Kidney (tissue), 14 donors: ENCODE measurements around the gene JPT1. TPM values are rescaled to one million over a fixed set of nuclear protein-coding genes. Genes with fewer than 3 reads are reported as not detected.
A peak's percentile ranks its signal among the peaks of the same experiment; 100 is the strongest.

Experiments
- DNase-seq, 5 donors: peaks; one replicate each; pipeline ENCODE4 v3.0.0-alpha.2; 2013 to 2020
- FAIRE-seq: peaks from 2 replicates; lab custom pipeline; 2012; peaks lifted over from hg19 to GRCh38; lab: Jason Lieb, UNC
- H3K27ac ChIP-seq, 2 donors: one replicate each; pipeline ENCODE4 v1.7.0; 2013; ENCODE audit warnings: low read depth in 2 of 2, low read length in 2 of 2, inconsistent platforms in 1 of 2
- H3K27me3 ChIP-seq: one replicate; pipeline ENCODE4 v1.7.1; 2013; ENCODE audit warnings: low read length, inconsistent platforms; ENCODE audit not compliant: control insufficient read depth, insufficient read depth
- H3K36me3 ChIP-seq, 3 donors: one replicate each; pipeline versions ENCODE4 v1.7.0 to v1.7.1; 2013; ENCODE audit warnings: low read length in 3 of 3, control low read depth in 1 of 3, inconsistent platforms in 1 of 3; ENCODE audit not compliant: insufficient read depth in 3 of 3, control insufficient read depth in 2 of 3
- H3K4me1 ChIP-seq, 3 donors: one replicate each; pipeline versions ENCODE4 v1.7.0 to v1.7.1; 2013; ENCODE audit warnings: low read length in 3 of 3, inconsistent platforms in 1 of 3, low read depth in 1 of 3; ENCODE audit not compliant: control insufficient read depth in 2 of 3, insufficient read depth in 2 of 3
- H3K4me3 ChIP-seq, 3 donors: one replicate each; pipeline versions ENCODE4 v1.7.0 to v1.8.1; 2013; ENCODE audit warnings: low read length in 3 of 3, control low read depth in 1 of 3, inconsistent platforms in 1 of 3
- H3K9ac ChIP-seq, 3 donors: one replicate each; pipeline versions ENCODE4 v1.7.0 to v1.7.1; 2013; ENCODE audit warnings: low read length in 3 of 3, control low read depth in 1 of 3, inconsistent platforms in 1 of 3
- H3K9me3 ChIP-seq, 3 donors: one replicate each; pipeline versions ENCODE4 v1.7.0 to v1.7.1; 2013; ENCODE audit warnings: low read length in 3 of 3, control low read depth in 1 of 3, inconsistent platforms in 1 of 3; ENCODE audit not compliant: control insufficient read depth in 2 of 3, insufficient read depth in 1 of 3
- CTCF ChIP-seq: IDR thresholded peaks from 3 replicates; pipeline ENCODE4 v1.5.1; 2012; ENCODE audit warnings: mild to moderate bottlenecking, moderate library complexity, borderline replicate concordance; ENCODE audit not compliant: insufficient read depth; ENCODE audit errors: extremely low read depth
- intact Hi-C: fragments of 100-400 bp; cut with DNase I; formaldehyde crosslinking; loops from one replicate; pipeline ENCODE4 v1.11.1; 2022
- polyA plus RNA-seq: library from polyadenylated mRNA; stranded (reverse); fragments of 350-450 nt; fragmentation: Illumina TruSeq; extraction: RNeasy Lipid Tissue Mini Kit (QIAGEN cat#74804); gene quantifications from one replicate; pipeline ENCODE4 v1.2.3, GENCODE V29; 2014; ENCODE audit warnings: low read depth, low replicate concordance; ENCODE audit not compliant: insufficient read depth
- total RNA-seq: library from RNA; stranded (reverse); fragmentation: NEBNext Ultra II Directional; extraction: Animal tissue kit (Norgen Biotek cat#: 25700); gene quantifications from one replicate; pipeline ENCODE4 v1.2.1, GENCODE V29; 2021
- donor health status: control.
- donor health status: control.
- donor health status: control.
- donor health status: control.
- donor health status: control.
- donor health status: DM: yes; HTN: yes; CAD: no.
- donor health status: Normal renal cell carcinoma (clear cell type).

JPT1 gene
- total and polyA plus RNA-seq, 2 donors from 2014 or later, result 76.4 to 122 TPM

- FAIRE-seq (no peak), DNase-seq (peak in 2 of 5 donors; percentile 13 to 27)
- Histone ChIP-seq H3K4me3 (no peak overlapping the region), H3K9ac (no peak overlapping the region), H3K36me3 (no peaks in the 10 kb centered on the region), H3K27ac (no peak overlapping the region), H3K4me1 (no peaks in the 10 kb centered on the region), H3K27me3 (no peaks in the 10 kb centered on the region), H3K9me3 (no peaks in the 10 kb centered on the region)
- TF ChIP-seq CTCF, result no peak
- intact Hi-C loops, result no loop called here
Observed at GRCh38 chr17:75191584-75191983, 37.3 kb upstream of the JPT1 start.

GRCh38 chr17:75188614-75189013, 34.3 kb upstream of the JPT1 start:
- no peak overlapping the region for H3K4me3 ChIP-seq
- intact Hi-C loops, result no loop called here
- H3K27me3 ChIP-seq, result no peaks in the 10 kb centered on the region
- H3K36me3 ChIP-seq, result no peaks in the 10 kb centered on the region
- no peak for FAIRE-seq
- no peak for DNase-seq
- TF ChIP-seq CTCF, result no peak
- no peaks in the 10 kb centered on the region for H3K4me1 ChIP-seq
- no peak overlapping the region for H3K27ac ChIP-seq
- no peak overlapping the region for H3K9ac ChIP-seq
- H3K9me3 ChIP-seq, result no peaks in the 10 kb centered on the region

- Histone ChIP-seq H3K4me1 (peaks cover 0 to 8% (median 0%) of the 10 kb centered on the region in 3 donors), H3K27ac (no peak overlapping the region), H3K4me3 (no peak overlapping the region), H3K27me3 (no peaks in the 10 kb centered on the region), H3K9ac (no peak overlapping the region), H3K36me3 (peaks cover 0 to 5% (median 0%) of the 10 kb centered on the region in 3 donors), H3K9me3 (no peaks in the 10 kb centered on the region)
- no peak for FAIRE-seq
- TF ChIP-seq CTCF, result no peak
- intact Hi-C loops, result no loop called here
- DNase-seq, result no peak
Observed at GRCh38 chr17:75183999-75184884, 29.9 kb upstream of the JPT1 start.
